ENCODE measurements around the gene ME2. TPM values are rescaled to one million over a fixed set of nuclear protein-coding genes. Genes with fewer than 3 reads are reported as not detected.

The ME2 gene
- total and polyA plus RNA-seq, 8 donors, result 16.6 to 100 (median 58.5) TPM

DNA sequence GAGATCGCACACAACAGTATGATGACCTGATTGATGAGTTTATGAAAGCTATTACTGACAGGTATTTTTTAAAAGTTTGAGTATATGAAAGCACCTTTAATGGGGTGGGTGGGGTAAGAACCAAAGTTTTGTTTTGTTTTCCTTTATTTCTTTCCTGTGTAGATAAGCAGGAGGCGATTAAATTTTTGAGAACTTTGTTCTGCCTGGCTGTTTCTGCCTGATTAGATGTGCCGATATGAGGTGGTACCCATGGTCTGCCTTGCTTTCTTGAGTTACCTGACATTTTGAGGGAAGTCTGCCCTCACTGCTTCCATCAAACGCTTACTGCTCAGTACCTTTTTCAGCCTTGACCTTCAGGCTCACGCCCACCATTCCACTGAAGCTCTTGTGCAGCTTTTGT, 39.2 kb downstream of the ME2 start:
- intact Hi-C loops (cut with DNase I; ENCODE audit: low total_unique reads), result no loop called here
- 74 to 85% (median 79%) methylated on average over 5 of the region's 5 CpGs for WGBS, 5 donors
- DNase-seq, result no peak
- H3K36me3 ChIP-seq, result peaks cover 21 to 71% (median 69%) of the 10 kb centered on the region in 4 donors
- H3K27ac ChIP-seq, result no peak overlapping the region
- no peaks in the 10 kb centered on the region for H3K27me3 ChIP-seq
- no peak for TF ChIP-seq POLR2AphosphoS5 (IDR thresholded peaks at IDR 0.05)
- H3K9me3 ChIP-seq, result no peaks in the 10 kb centered on the region
- H3K4me1 ChIP-seq, result peaks cover 0 to 5% (median 2%) of the 10 kb centered on the region in 4 donors
- no peak overlapping the region for H3K4me3 ChIP-seq

DNA sequence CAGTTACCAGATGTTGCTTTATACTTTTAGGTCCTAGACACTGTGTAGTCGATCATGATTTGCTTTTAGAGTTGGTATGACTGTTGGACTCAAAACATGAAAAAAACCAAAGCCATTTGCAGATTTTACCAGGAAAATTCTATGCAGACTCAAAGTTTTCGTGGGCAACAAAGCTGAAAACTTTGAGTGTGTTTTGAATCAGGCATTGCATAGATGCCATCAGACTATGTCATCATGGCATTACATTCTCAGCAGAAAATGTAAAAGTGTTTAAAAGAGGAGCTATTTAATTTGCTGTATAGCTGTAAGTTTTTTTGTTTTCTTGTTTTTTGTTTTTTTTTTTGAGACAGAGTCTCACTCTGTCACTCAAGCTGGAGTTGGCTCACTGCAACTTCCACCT, 45.5 kb downstream of the ME2 start:
- Histone ChIP-seq H3K4me3 (no peak overlapping the region), H3K9me3 (no peaks in the 10 kb centered on the region), H3K4me1 (no peaks in the 10 kb centered on the region), H3K36me3 (peaks cover 30 to 98% (median 93%) of the 10 kb centered on the region in 4 donors), H3K27me3 (no peaks in the 10 kb centered on the region), H3K27ac (no peak overlapping the region)
- TF ChIP-seq EP300 (IDR thresholded peaks at IDR 0.05), result no peak
- TF ChIP-seq, protein P1, sequence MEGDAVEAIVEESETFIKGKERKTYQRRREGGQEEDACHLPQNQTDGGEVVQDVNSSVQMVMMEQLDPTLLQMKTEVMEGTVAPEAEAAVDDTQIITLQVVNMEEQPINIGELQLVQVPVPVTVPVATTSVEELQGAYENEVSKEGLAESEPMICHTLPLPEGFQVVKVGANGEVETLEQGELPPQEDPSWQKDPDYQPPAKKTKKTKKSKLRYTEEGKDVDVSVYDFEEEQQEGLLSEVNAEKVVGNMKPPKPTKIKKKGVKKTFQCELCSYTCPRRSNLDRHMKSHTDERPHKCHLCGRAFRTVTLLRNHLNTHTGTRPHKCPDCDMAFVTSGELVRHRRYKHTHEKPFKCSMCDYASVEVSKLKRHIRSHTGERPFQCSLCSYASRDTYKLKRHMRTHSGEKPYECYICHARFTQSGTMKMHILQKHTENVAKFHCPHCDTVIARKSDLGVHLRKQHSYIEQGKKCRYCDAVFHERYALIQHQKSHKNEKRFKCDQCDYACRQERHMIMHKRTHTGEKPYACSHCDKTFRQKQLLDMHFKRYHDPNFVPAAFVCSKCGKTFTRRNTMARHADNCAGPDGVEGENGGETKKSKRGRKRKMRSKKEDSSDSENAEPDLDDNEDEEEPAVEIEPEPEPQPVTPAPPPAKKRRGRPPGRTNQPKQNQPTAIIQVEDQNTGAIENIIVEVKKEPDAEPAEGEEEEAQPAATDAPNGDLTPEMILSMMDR (IDR thresholded peaks at IDR 0.05), result no peak
- TF ChIP-seq POLR2AphosphoS5 (IDR thresholded peaks at IDR 0.05), result no peak
- TF ChIP-seq POLR2A (IDR thresholded peaks at IDR 0.05), result no peak
- DNase-seq, result no peak
- intact Hi-C loops (cut with DNase I; ENCODE audit: low total_unique reads), result no loop called here
- 93 to 98% (median 97%) methylated on average over 2 of the region's 2 CpGs for WGBS, 5 donors

DNA sequence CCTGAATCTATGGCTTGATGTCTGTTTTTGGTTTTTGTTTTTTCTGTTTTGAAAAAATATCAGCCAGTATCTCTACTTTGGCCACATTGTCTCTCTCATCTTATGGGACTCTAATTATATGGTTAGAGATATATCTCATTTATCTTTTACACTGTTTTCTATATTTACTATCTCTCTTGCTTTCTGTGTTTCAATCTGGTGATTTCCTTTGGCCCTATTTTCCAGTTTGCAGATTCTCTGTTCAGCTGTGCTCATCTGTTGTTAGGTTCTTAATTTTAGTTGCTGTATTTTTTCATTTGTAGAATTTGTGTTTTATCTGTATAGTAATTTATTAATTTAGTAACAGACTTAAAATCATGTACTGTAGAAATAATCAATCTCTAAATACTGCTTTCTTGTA, 47.6 kb downstream of the ME2 start:
- H3K4me3 ChIP-seq, result no peak overlapping the region
- peaks cover 20 to 82% (median 74%) of the 10 kb centered on the region in 4 donors for H3K36me3 ChIP-seq
- TF ChIP-seq, protein P1 (IDR thresholded peaks at IDR 0.05), result no peak
- TF ChIP-seq POLR2AphosphoS5 (IDR thresholded peaks at IDR 0.05) (no peak), EP300 (IDR thresholded peaks at IDR 0.05) (no peak), POLR2A (IDR thresholded peaks at IDR 0.05) (no peak)
- no peaks in the 10 kb centered on the region for H3K9me3 ChIP-seq
- intact Hi-C loops (cut with DNase I; ENCODE audit: low total_unique reads), result no loop called here
- no peak for DNase-seq
- H3K27ac ChIP-seq, result no peak overlapping the region
- no peaks in the 10 kb centered on the region for H3K27me3 ChIP-seq
- H3K4me1 ChIP-seq, result no peaks in the 10 kb centered on the region

- H3K27me3 ChIP-seq, result no peaks in the 10 kb centered on the region
- intact Hi-C loops (cut with DNase I; ENCODE audit: low total_unique reads), result no loop called here
- no peak overlapping the region for H3K4me3 ChIP-seq
- WGBS, 5 donors, result 84 to 90% (median 89%) methylated on average over 2 of the region's 2 CpGs
- no peak overlapping the region for H3K27ac ChIP-seq
- no peaks in the 10 kb centered on the region for H3K9me3 ChIP-seq
- peaks cover 16 to 81% (median 72%) of the 10 kb centered on the region in 4 donors for H3K36me3 ChIP-seq
- no peak for DNase-seq
- TF ChIP-seq, protein P1 (IDR thresholded peaks at IDR 0.05), result no peak
- TF ChIP-seq POLR2AphosphoS5 (IDR thresholded peaks at IDR 0.05) (no peak), EP300 (IDR thresholded peaks at IDR 0.05) (no peak), POLR2A (IDR thresholded peaks at IDR 0.05) (no peak)
- no peaks in the 10 kb centered on the region for H3K4me1 ChIP-seq
Measured at GRCh38 chr18:50928551-50928950, 49.6 kb downstream of the ME2 start.

GRCh38 chr18:50933684-50934083, 54.8 kb downstream of the ME2 start:
- DNase-seq, result no peak
- TF ChIP-seq POLR2A (IDR thresholded peaks at IDR 0.05) (no peak), EP300 (IDR thresholded peaks at IDR 0.05) (no peak), POLR2AphosphoS5 (IDR thresholded peaks at IDR 0.05) (no peak)
- TF ChIP-seq, protein P1 (IDR thresholded peaks at IDR 0.05), result no peak
- peaks cover 4 to 54% (median 44%) of the 10 kb centered on the region in 4 donors for H3K36me3 ChIP-seq
- 76 to 82% (median 80%) methylated on average over 5 of the region's 5 CpGs for WGBS, 5 donors
- no peak overlapping the region for H3K27ac ChIP-seq
- H3K4me3 ChIP-seq, result no peak overlapping the region
- H3K9me3 ChIP-seq, result no peaks in the 10 kb centered on the region
- intact Hi-C loops (cut with DNase I; ENCODE audit: low total_unique reads), result no loop called here
- no peaks in the 10 kb centered on the region for H3K27me3 ChIP-seq
- H3K4me1 ChIP-seq, result no peaks in the 10 kb centered on the region

Data from stomach (tissue), 9 donors.